GM12891 (cell line): Measurements from ENCODE around the gene LRRC4B.

Experiments used
- DNase-seq: peaks from one replicate; pipeline ENCODE4 v3.0.0; 2011; ENCODE audit warnings: low spot score; ENCODE audit not compliant: insufficient read length
- FAIRE-seq: peaks from 2 replicates; lab custom pipeline; 2011; peaks lifted over from hg19 to GRCh38; lab: Jason Lieb, UNC
- PAX5 ChIP-seq: IDR thresholded peaks from 2 replicates; pipeline ENCODE4 v1.6.1; 2011; ENCODE audit warnings: low read length, moderate library complexity, mild to moderate bottlenecking; ENCODE audit not compliant: insufficient read depth, severe bottlenecking
- POLR2A ChIP-seq: IDR thresholded peaks from 2 replicates; pipeline ENCODE4 v1.6.1; 2011; ENCODE audit warnings: low read depth, low read length, control low read depth
- POLR2AphosphoS5 ChIP-seq: IDR thresholded peaks from 2 replicates; pipeline ENCODE4 v1.6.1; 2011; ENCODE audit warnings: low read depth, low read length, control low read depth
- POU2F2 ChIP-seq: IDR thresholded peaks from 2 replicates; pipeline ENCODE4 v1.6.1; 2011; ENCODE audit warnings: low read depth, mild to moderate bottlenecking, control low read depth, low read length, moderate library complexity
- SPI1 ChIP-seq: IDR thresholded peaks from 2 replicates; pipeline ENCODE4 v1.6.1; 2011; ENCODE audit warnings: low read depth, low read length, control low read depth
- TAF1 ChIP-seq: IDR thresholded peaks from 2 replicates; pipeline ENCODE4 v1.6.1; 2011; ENCODE audit warnings: low read depth, low read length, control low read depth

Gene LRRC4B

GRCh38 chr19:50488389-50489194 lies 79.6 kb downstream of the LRRC4B start:
- TF ChIP-seq POLR2A (no peak), PAX5 (no peak), POLR2AphosphoS5 (no peak), POU2F2 (no peak), TAF1 (no peak), SPI1 (no peak)
- FAIRE-seq = no peak
- DNase-seq = no peak

GRCh38 chr19:50486823-50487515 lies 81.3 kb downstream of the LRRC4B start:
- FAIRE-seq = no peak
- TF ChIP-seq POLR2A = peak; percentile 15; the same call in 1 of the 2 replicates
- TF ChIP-seq POLR2AphosphoS5 = no peak
- DNase-seq = no peak

GRCh38 chr19:50485284-50485955 lies 82.8 kb downstream of the LRRC4B start:
- TF ChIP-seq TAF1 = no peak
- no peak for TF ChIP-seq PAX5
- TF ChIP-seq POLR2A = no peak; the same call in 1 of the 2 replicates
- TF ChIP-seq SPI1 = no peak
- no peak for FAIRE-seq
- DNase-seq = no peak

- DNase-seq (no peak), FAIRE-seq (no peak)
- no peak for TF ChIP-seq TAF1
- 0 out of 2 replicates have a peak, but pooled peaks have one; percentile 11 for TF ChIP-seq POLR2AphosphoS5
Measured at GRCh38 chr19:50482916-50483315, 85.3 kb downstream of the LRRC4B start.

GRCh38 chr19:50482271-50482855 lies 85.9 kb downstream of the LRRC4B start:
- FAIRE-seq = no peak
- TF ChIP-seq PAX5 = no peak
- no peak for TF ChIP-seq POLR2A
- no peak for TF ChIP-seq POU2F2
- TF ChIP-seq SPI1 = no peak
- no peak for TF ChIP-seq TAF1
- no peak for TF ChIP-seq POLR2AphosphoS5
- no peak for DNase-seq

GRCh38 chr19:50481351-50482149 lies 86.7 kb downstream of the LRRC4B start:
- FAIRE-seq (no peak), DNase-seq (no peak)
- TF ChIP-seq POLR2A = no peak
- no peak for TF ChIP-seq SPI1
- no peak for TF ChIP-seq TAF1
- TF ChIP-seq POLR2AphosphoS5 = no peak
- TF ChIP-seq PAX5 = no peak
- TF ChIP-seq POU2F2 = no peak

GRCh38 chr19:50480281-50481111 lies 87.7 kb downstream of the LRRC4B start:
- TF ChIP-seq SPI1 = no peak
- TF ChIP-seq POU2F2 = no peak
- TF ChIP-seq PAX5 = no peak
- no peak for TF ChIP-seq POLR2AphosphoS5
- DNase-seq (no peak), FAIRE-seq (no peak)

GRCh38 chr19:50479761-50480251 lies 88.4 kb downstream of the LRRC4B start:
- FAIRE-seq = no peak
- no peak for DNase-seq
- no peak for TF ChIP-seq TAF1
- TF ChIP-seq SPI1 = no peak
- no peak for TF ChIP-seq POU2F2
- no peak for TF ChIP-seq POLR2A
- TF ChIP-seq PAX5 = no peak
- no peak for TF ChIP-seq POLR2AphosphoS5
